ENCODE data around the gene KCNJ12. TPM values are rescaled to one million over a fixed set of nuclear protein-coding genes. Genes with fewer than 3 reads are reported as not detected.

Gene KCNJ12
- total RNA-seq, 4 donors from 2014 or later, result 1.1 to 2.5 (median 2.3) TPM

DNA sequence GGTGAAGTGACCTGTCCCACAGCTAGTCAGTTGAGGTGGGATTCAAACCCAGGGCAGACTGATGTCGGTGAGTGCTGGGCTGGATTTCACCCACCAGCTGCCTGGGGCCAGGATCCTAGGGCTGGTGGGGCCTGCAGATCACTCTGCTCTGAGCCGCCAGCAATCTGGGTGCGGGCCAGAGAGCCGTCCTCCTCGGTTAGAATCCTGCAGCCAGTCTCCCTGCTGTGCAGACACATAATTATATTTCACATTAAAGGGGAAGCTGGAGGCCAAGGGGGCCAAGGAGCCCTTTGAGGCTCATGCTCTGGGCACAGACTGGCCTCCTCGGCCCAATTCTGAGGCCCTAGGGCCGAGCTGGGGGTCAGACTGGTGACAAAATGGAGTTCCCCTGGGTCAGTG, 996 bp upstream of the KCNJ12 start:
- no peaks in the 10 kb centered on the region for H3K9me3 ChIP-seq
- WGBS, 2 donors (ENCODE audit: low coverage in 1 of 2), result 85% methylated on average over 7 of the region's 7 CpGs; no CpG with 5 or more reads in 1 of the 2 donors
- no peak for DNase-seq
- H3K27ac ChIP-seq, result no peak overlapping the region
- no peak overlapping the region for H3K4me3 ChIP-seq
- H3K36me3 ChIP-seq, result no peaks in the 10 kb centered on the region
- H3K4me1 ChIP-seq, result peaks cover 11 to 41% (median 36%) of the 10 kb centered on the region in 4 donors
- in situ Hi-C loops (cut with MboI; ENCODE audit: low pct_ligation_motif_present in 1 of 4, low pct_unique_long_range_greater_than_20kb in 1 of 4, low sequenced_read_pairs in 3 of 4), result no loop called here
- peaks cover 41% of the 10 kb centered on the region for H3K27me3 ChIP-seq
- TF ChIP-seq POLR2AphosphoS5 (IDR thresholded peaks at IDR 0.05), result no peak
- TF ChIP-seq CTCF (IDR thresholded peaks at IDR 0.05), result no peak
- TF ChIP-seq EP300 (IDR thresholded peaks at IDR 0.05; ENCODE audit: low read depth), result no peak
- no peak for TF ChIP-seq POLR2A (IDR thresholded peaks at IDR 0.05)
- intact Hi-C loops (cut with DNase I; ENCODE audit: low total_unique reads), result no loop called here

GRCh38 chr17:21375757-21376080, 438 bp upstream of the KCNJ12 start:
- peaks cover 12 to 41% (median 34%) of the 10 kb centered on the region in 4 donors for H3K4me1 ChIP-seq
- peaks cover 41% of the 10 kb centered on the region for H3K27me3 ChIP-seq
- no peak for TF ChIP-seq EP300 (IDR thresholded peaks at IDR 0.05; ENCODE audit: low read depth)
- no peak for TF ChIP-seq CTCF (IDR thresholded peaks at IDR 0.05)
- TF ChIP-seq POLR2A (IDR thresholded peaks at IDR 0.05), result no peak
- no peak overlapping the region for H3K27ac ChIP-seq
- peak overlapping the region in 1 of 4 donors; percentile 51 for H3K4me3 ChIP-seq
- no peak for DNase-seq
- 47 to 57% methylated on average over 5 to 7 of the region's 11 CpGs for WGBS, 2 donors (ENCODE audit: low coverage in 1 of 2)
- no peaks in the 10 kb centered on the region for H3K36me3 ChIP-seq
- in situ Hi-C loops (cut with MboI; ENCODE audit: low pct_ligation_motif_present in 1 of 4, low pct_unique_long_range_greater_than_20kb in 1 of 4, low sequenced_read_pairs in 3 of 4) (no loop called here), intact Hi-C loops (cut with DNase I; ENCODE audit: low total_unique reads) (no loop called here)
- H3K9me3 ChIP-seq, result no peaks in the 10 kb centered on the region

DNA sequence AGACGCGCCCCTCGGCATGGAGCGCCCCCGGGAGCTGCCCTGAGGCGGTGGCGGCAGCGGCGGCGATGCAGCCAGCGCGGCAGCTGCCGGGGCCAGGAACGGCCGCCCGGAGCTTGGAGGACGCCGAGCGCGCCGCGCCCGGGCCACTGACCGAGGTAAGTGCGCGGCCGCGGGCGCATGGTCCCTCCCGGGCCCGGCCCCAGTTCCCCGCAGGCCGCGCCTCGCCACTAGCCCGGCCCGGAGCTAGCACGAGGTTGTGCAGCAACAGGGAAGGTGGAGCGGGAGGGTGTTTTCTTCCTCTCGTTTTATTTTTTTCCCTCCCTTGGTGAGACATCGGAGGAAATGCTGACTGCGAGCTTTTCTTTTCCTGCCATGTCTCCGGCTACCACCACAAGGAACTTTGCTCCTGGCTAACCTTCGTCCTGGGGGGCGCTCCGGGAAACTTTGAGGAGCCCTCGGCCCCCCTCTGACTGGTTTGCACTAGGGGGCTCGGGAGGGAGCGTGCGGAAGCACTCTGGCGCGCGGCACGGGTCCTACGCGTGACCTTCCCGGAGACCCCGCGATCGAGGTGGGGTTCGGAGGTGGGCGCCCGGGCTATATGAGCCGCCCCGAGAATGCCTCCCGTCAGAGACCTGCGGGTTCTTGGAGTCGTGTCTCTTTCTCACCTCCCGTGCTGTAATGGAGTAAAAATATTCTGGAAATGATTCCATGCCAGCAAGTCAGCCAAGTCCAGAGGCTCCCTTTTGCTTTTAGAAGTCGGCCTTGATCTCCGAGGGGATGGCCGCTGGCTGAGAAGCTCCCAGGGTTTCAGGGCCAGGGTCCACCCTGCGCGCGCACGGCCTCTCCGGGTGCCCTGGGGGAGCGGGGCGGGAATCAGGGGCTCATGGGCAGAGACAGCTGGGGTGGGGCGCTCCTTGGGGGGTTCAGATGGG, 868 bp downstream of the KCNJ12 start:
- Histone ChIP-seq H3K4me3 (peak overlapping the region; percentile 24 to 55 (median 40)), H3K27ac (peak overlapping the region; percentile 4 to 66 (median 35)), H3K4me1 (peaks cover 12 to 41% (median 34%) of the 10 kb centered on the region in 4 donors), H3K36me3 (no peaks in the 10 kb centered on the region), H3K9me3 (no peaks in the 10 kb centered on the region), H3K27me3 (peaks cover 37% of the 10 kb centered on the region)
- intact Hi-C loops (cut with DNase I; ENCODE audit: low total_unique reads), result no loop called here
- DNase-seq, result no peak
- in situ Hi-C loops (cut with MboI; ENCODE audit: low pct_ligation_motif_present in 1 of 4, low pct_unique_long_range_greater_than_20kb in 1 of 4, low sequenced_read_pairs in 3 of 4), result no loop called here
- no peak for TF ChIP-seq POLR2A (IDR thresholded peaks at IDR 0.05)
- no peak for TF ChIP-seq EP300 (IDR thresholded peaks at IDR 0.05; ENCODE audit: low read depth)
- no peak for TF ChIP-seq POLR2AphosphoS5 (IDR thresholded peaks at IDR 0.05)
- WGBS, 2 donors (ENCODE audit: low coverage in 1 of 2), result 7% methylated on average over 51 of the region's 80 CpGs; no CpG with 5 or more reads in 1 of the 2 donors

GRCh38 chr17:21377705-21378396, 1.7 kb downstream of the KCNJ12 start:
- no peak for DNase-seq
- Histone ChIP-seq H3K4me3 (peak overlapping the region in 3 of 4 donors; percentile 28 to 55 (median 51)), H3K9me3 (no peaks in the 10 kb centered on the region), H3K27me3 (peaks cover 37% of the 10 kb centered on the region), H3K36me3 (no peaks in the 10 kb centered on the region), H3K27ac (peak overlapping the region in 1 of 4 donors; percentile 66), H3K4me1 (peaks cover 12 to 41% (median 34%) of the 10 kb centered on the region in 4 donors)
- in situ Hi-C loops (cut with MboI; ENCODE audit: low pct_ligation_motif_present in 1 of 4, low pct_unique_long_range_greater_than_20kb in 1 of 4, low sequenced_read_pairs in 3 of 4) (no loop called here), intact Hi-C loops (cut with DNase I; ENCODE audit: low total_unique reads) (no loop called here)
- WGBS, 2 donors (ENCODE audit: low coverage in 1 of 2), result 9 to 45% methylated on average over 7 to 43 of the region's 43 CpGs
- no peak for TF ChIP-seq EP300 (IDR thresholded peaks at IDR 0.05; ENCODE audit: low read depth)
- no peak for TF ChIP-seq POLR2AphosphoS5 (IDR thresholded peaks at IDR 0.05)
- no peak for TF ChIP-seq CTCF (IDR thresholded peaks at IDR 0.05)
- no peak for TF ChIP-seq POLR2A (IDR thresholded peaks at IDR 0.05)

Measured in transverse colon (tissue), 4 donors.